Suprapubic skin (tissue), 3 donors: ENCODE results near the gene PRKCQ.

Experiments
- POLR2A ChIP-seq, 2 donors: fragments of 450-650 bp; IDR thresholded peaks; one replicate each; pipeline ENCODE4 v1.6.1; 2017; ENCODE audit warnings: antibody characterized with exemption in 2 of 2, mild to moderate bottlenecking in 2 of 2, moderate library complexity in 2 of 2
- TF ChIP-seq, protein P1 (sequence below), 2 donors: fragments of 200-600 bp in 1 of 2; fragments of 450-650 bp in 1 of 2; sonication (generic) in 1 of 2; IDR thresholded peaks; one replicate each; pipeline ENCODE4 v1.5.1; 2016 to 2019; ENCODE audit warnings: antibody characterized with exemption in 2 of 2, mild to moderate bottlenecking in 1 of 2, moderate library complexity in 1 of 2

DNA sequence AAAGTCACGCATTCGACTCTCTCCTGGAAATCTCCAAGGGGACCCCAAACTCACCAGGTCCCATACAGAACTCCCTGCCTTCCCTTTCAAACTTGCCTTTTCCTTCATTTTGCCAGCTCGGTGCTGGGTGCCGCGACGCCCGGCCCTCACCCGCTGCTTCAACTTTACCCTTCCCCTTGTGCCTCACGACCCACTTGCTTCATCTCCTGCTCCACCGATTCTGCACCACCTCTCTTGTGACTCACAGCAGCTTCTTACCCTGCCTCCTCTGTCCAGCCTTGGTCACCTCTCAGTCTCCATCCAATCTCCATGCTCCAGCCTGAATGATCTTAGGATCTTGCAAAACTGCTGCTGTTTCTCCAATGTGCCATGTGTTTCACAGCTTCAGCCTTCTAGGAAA, 59.9 kb downstream of the PRKCQ start:
- no peak for TF ChIP-seq POLR2A (IDR thresholded peaks at IDR 0.05)
- TF ChIP-seq, protein P1, sequence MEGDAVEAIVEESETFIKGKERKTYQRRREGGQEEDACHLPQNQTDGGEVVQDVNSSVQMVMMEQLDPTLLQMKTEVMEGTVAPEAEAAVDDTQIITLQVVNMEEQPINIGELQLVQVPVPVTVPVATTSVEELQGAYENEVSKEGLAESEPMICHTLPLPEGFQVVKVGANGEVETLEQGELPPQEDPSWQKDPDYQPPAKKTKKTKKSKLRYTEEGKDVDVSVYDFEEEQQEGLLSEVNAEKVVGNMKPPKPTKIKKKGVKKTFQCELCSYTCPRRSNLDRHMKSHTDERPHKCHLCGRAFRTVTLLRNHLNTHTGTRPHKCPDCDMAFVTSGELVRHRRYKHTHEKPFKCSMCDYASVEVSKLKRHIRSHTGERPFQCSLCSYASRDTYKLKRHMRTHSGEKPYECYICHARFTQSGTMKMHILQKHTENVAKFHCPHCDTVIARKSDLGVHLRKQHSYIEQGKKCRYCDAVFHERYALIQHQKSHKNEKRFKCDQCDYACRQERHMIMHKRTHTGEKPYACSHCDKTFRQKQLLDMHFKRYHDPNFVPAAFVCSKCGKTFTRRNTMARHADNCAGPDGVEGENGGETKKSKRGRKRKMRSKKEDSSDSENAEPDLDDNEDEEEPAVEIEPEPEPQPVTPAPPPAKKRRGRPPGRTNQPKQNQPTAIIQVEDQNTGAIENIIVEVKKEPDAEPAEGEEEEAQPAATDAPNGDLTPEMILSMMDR (IDR thresholded peaks at IDR 0.05), result no peak
